H1 (cell line): ENCODE data around the gene TRNP1. TPM values are rescaled to one million over a fixed set of nuclear protein-coding genes. Genes with fewer than 3 reads are reported as not detected.
"Not testable (repeated sequence)": the region's sequence is repeated elsewhere in the genome, so short reads cannot be mapped to it uniquely, and the experiment has no call there.

Experiments used
- CTCF ChIA-PET: fragments of 300-600 bp; sonication (Branson Sonifier 250); formaldehyde crosslinking; loops from one replicate; lab custom pipeline; 2021; ENCODE audit not compliant: partially characterized antibody; lab: Charles Lee
- POLR2A ChIA-PET: fragments of 300-600 bp; sonication (Branson Sonifier 250); formaldehyde crosslinking; loops from one replicate; lab custom pipeline; 2021; ENCODE audit warnings: inconsistent platforms; ENCODE audit not compliant: partially characterized antibody; lab: Charles Lee
- DNase-seq, 2 experiments: peaks; one replicate each; pipeline versions ENCODE4 v3.0.0 to v3.0.0-alpha.2; 2010 to 2022; ENCODE audit warnings: low spot score in 2 of 2, low read depth in 1 of 2, mixed read lengths in 1 of 2
- FAIRE-seq: peaks from 2 replicates; lab custom pipeline; 2011; peaks lifted over from hg19 to GRCh38; lab: Jason Lieb, UNC
- H2AFZ ChIP-seq: 2 replicates; pipeline ENCODE4 v1.8.1; 2012; ENCODE audit warnings: low read length, inconsistent platforms
- H2AK5ac ChIP-seq: 2 replicates; pipeline ENCODE4 v1.6.1; 2013; ENCODE audit warnings: low read depth, low read length
- H2BK120ac ChIP-seq: replicated peaks from 2 replicates; pipeline ENCODE3; 2013; ENCODE audit warnings: low read depth, low read length, inconsistent platforms
- H2BK12ac ChIP-seq: 2 replicates; pipeline ENCODE4 v1.6.1; 2013; ENCODE audit warnings: low read depth, low read length
- H2BK15ac ChIP-seq: 2 replicates; pipeline ENCODE4 v1.6.1; 2013; ENCODE audit warnings: low read length
- H2BK20ac ChIP-seq: 2 replicates; pipeline ENCODE4 v1.6.1; 2013; ENCODE audit warnings: low read length
- H2BK5ac ChIP-seq: 2 replicates; pipeline ENCODE4 v1.6.1; 2013; ENCODE audit warnings: low read depth, low read length
- H3K14ac ChIP-seq: 2 replicates; pipeline ENCODE4 v1.6.1; 2013; ENCODE audit warnings: inconsistent platforms; ENCODE audit not compliant: insufficient read length
- H3K18ac ChIP-seq: 2 replicates; pipeline ENCODE4 v1.6.1; 2013; ENCODE audit warnings: low read length; ENCODE audit errors: extremely low read depth
- H3K23ac ChIP-seq: 2 replicates; pipeline ENCODE4 v1.6.1; 2013; ENCODE audit warnings: inconsistent platforms; ENCODE audit not compliant: insufficient read length
- H3K23me2 ChIP-seq: 2 replicates; pipeline ENCODE4 v1.6.1; 2013; ENCODE audit warnings: low read depth, low read length
- H3K27ac ChIP-seq: 2 replicates; pipeline ENCODE4 v1.6.1; 2011; ENCODE audit warnings: low read depth, low read length, inconsistent platforms
- H3K27me3 ChIP-seq, 4 experiments: replicated peaks in 1 of 4; 1 replicate in 1 of 4; 2 replicates in 3 of 4; pipeline versions ENCODE4 v1.6.1 to v1.8.1; 2011 to 2013; ENCODE audit warnings: low read length in 3 of 4, mild to moderate bottlenecking in 3 of 4, inconsistent platforms in 2 of 4, mixed read lengths in 2 of 4, moderate library complexity in 1 of 4; ENCODE audit not compliant: control insufficient read depth in 3 of 4, insufficient read depth in 3 of 4; ENCODE audit errors: extremely low read depth in 1 of 4
- H3K36me3 ChIP-seq, 4 experiments: 2 replicates each; pipeline versions ENCODE4 v1.6.1 to v1.8.1; 2011 to 2013; ENCODE audit warnings: mild to moderate bottlenecking in 4 of 4, low read length in 3 of 4, moderate library complexity in 2 of 4, control low read depth in 1 of 4, inconsistent platforms in 1 of 4; ENCODE audit not compliant: insufficient read depth in 4 of 4, control insufficient read depth in 2 of 4
- H3K4ac ChIP-seq: replicated peaks from 2 replicates; pipeline ENCODE3; 2013; ENCODE audit warnings: low read length, low read depth, mixed read lengths, inconsistent platforms; ENCODE audit not compliant: insufficient read length
- H3K4me1 ChIP-seq, 4 experiments: replicated peaks in 1 of 4; 1 replicate in 1 of 4; 2 replicates in 3 of 4; pipeline versions ENCODE4 v1.6.1 to v1.8.1; 2011 to 2013; ENCODE audit warnings: low read length in 3 of 4, inconsistent platforms in 2 of 4, mixed read lengths in 1 of 4; ENCODE audit not compliant: insufficient read depth in 4 of 4, control insufficient read depth in 3 of 4
- H3K4me2 ChIP-seq, 2 experiments: 2 replicates each; pipeline versions ENCODE4 v1.6.1 to v1.8.1; 2011 to 2013; ENCODE audit warnings: low read depth in 2 of 2, low read length in 2 of 2, control low read depth in 1 of 2, inconsistent platforms in 1 of 2, mild to moderate bottlenecking in 1 of 2; ENCODE audit not compliant: insufficient read depth in 1 of 2
- H3K4me3 ChIP-seq, 4 experiments: fragments of 200-600, 300-600 bp in 1 of 4; sonication (generic), shearing (Covaris generic), sonication (Bioruptor Twin) in 1 of 4; 2 replicates each; pipeline versions ENCODE4 v1.5.1 to v1.8.1; 2011 to 2016; ENCODE audit warnings: low read length in 4 of 4, low read depth in 3 of 4, control low read depth in 2 of 4, inconsistent platforms in 2 of 4, mild to moderate bottlenecking in 2 of 4, mixed read lengths in 1 of 4, moderate library complexity in 1 of 4; ENCODE audit not compliant: insufficient read depth in 2 of 4; ENCODE audit errors: extremely low read depth in 1 of 4
- H3K56ac ChIP-seq: replicated peaks from 2 replicates; pipeline ENCODE3; 2013; ENCODE audit warnings: low read depth, mild to moderate bottlenecking, mixed read lengths, low read length, inconsistent platforms; ENCODE audit not compliant: insufficient read length
- H3K79me1 ChIP-seq: 2 replicates; pipeline ENCODE4 v1.6.1; 2013; ENCODE audit warnings: low read depth, low read length, control low read depth
- H3K79me2 ChIP-seq, 2 experiments: 2 replicates each; pipeline versions ENCODE4 v1.6.1 to v1.8.1; 2012 to 2013; ENCODE audit warnings: low read length in 2 of 2, mild to moderate bottlenecking in 2 of 2, inconsistent platforms in 1 of 2; ENCODE audit not compliant: insufficient read depth in 2 of 2, control insufficient read depth in 1 of 2
- H3K9ac ChIP-seq, 4 experiments: replicated peaks in 1 of 4; 1 replicate in 1 of 4; 2 replicates in 3 of 4; pipeline versions ENCODE4 v1.6.1 to v1.8.1; 2011 to 2013; ENCODE audit warnings: low read depth in 3 of 4, low read length in 3 of 4, control low read depth in 2 of 4, mild to moderate bottlenecking in 2 of 4, moderate library complexity in 2 of 4, inconsistent platforms in 1 of 4; ENCODE audit errors: extremely low read depth in 1 of 4
- H3K9me3 ChIP-seq, 2 experiments: 2 replicates each; pipeline versions ENCODE4 v1.6.1 to v1.8.1; 2012 to 2013; ENCODE audit warnings: mild to moderate bottlenecking in 2 of 2, moderate library complexity in 2 of 2, control low read depth in 1 of 2, inconsistent platforms in 1 of 2, low read depth in 1 of 2, low read length in 1 of 2, mixed read lengths in 1 of 2; ENCODE audit not compliant: insufficient read depth in 2 of 2
- H4K20me1 ChIP-seq, 2 experiments: replicated peaks in 1 of 2; 2 replicates each; pipeline versions ENCODE3 to v1.8.1; 2011 to 2013; ENCODE audit warnings: inconsistent platforms in 2 of 2, low read length in 2 of 2, mild to moderate bottlenecking in 1 of 2; ENCODE audit not compliant: insufficient read depth in 2 of 2, control insufficient read depth in 1 of 2
- H4K5ac ChIP-seq: 2 replicates; pipeline ENCODE4 v1.6.1; 2013; ENCODE audit warnings: low read length, low read depth, mixed read lengths, inconsistent platforms; ENCODE audit not compliant: insufficient read length
- H4K8ac ChIP-seq: 2 replicates; pipeline ENCODE4 v1.8.0; 2013; ENCODE audit warnings: mild to moderate bottlenecking, moderate library complexity, low read length, inconsistent platforms; ENCODE audit not compliant: insufficient read depth; ENCODE audit errors: extremely low read depth
- H4K91ac ChIP-seq: replicated peaks from 2 replicates; pipeline ENCODE3; 2013; ENCODE audit warnings: low read length, mixed read lengths, inconsistent platforms; ENCODE audit not compliant: insufficient read length
- WGBS, 2 experiments: shearing (Covaris generic) in 1 of 2; methylation state at CpG; one replicate each; pipeline versions ENCODE4 v1.1.6 to v1.1.7; 2013 to 2015; ENCODE audit warnings: low lambda C conversion rate in 2 of 2, mixed read lengths in 2 of 2, inconsistent platforms in 1 of 2, low coverage in 1 of 2, missing lambda C conversion rate in 1 of 2; ENCODE audit not compliant: insufficient replicate concordance in 2 of 2, insufficient coverage in 1 of 2, insufficient read length in 1 of 2; ENCODE audit errors: extremely low coverage in 1 of 2, missing lambda C conversion rate in 1 of 2; 5-methylcytosine and 5-hydroxymethylcytosine counted together
- polyA plus RNA-seq, 7 experiments: library from polyadenylated mRNA; depleted of rRNA in 3 of 7; stranded (reverse) in 5 of 7; unstranded in 2 of 7; fragments of >200 nt in 5 of 7; fragments of 200-250 nt in 2 of 7; gene quantifications; 1 replicate in 5 of 7; 2 replicates in 1 of 7; 4 replicates in 1 of 7; pipeline versions ENCODE4 v1.2.1 to v1.2.3, GENCODE V29; 2011 to 2013; ENCODE audit warnings: missing spikeins in 2 of 7, mixed read lengths in 2 of 7
- total RNA-seq: library from RNA; stranded (reverse); fragmentation: NEBNext Ultra II Directional; extraction: Animal tissue kit (Norgen Biotek cat#: 25700); gene quantifications from 2 replicates; pipeline ENCODE4 v1.2.1, GENCODE V29; 2021

The TRNP1 gene
- total and polyA plus RNA-seq, 2 of the 8 experiments (the other 6 are each of a cell fraction or from before 2014, with no cell fraction given) = 51.7 to 102 TPM

DNA sequence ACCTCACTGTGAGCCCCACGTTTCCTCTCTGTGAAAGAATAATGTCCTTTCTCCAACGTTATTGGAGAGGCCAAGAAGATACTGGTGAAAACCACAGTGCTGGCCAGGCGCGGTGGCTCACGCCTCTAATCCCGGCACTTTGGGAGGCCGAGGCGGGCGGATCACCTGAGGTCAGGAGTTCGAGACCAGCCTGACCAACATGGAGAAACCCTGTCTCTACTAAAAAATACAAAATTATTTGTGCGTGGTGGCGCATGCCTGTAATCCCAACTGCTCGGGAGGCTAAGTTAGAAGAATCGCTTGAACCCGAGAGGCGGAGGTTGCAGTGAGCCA lies 44.8 kb upstream of the TRNP1 start:
- H3K14ac ChIP-seq, H2BK5ac ChIP-seq, H3K9ac ChIP-seq, H4K91ac ChIP-seq, H3K27ac ChIP-seq, CTCF ChIA-PET, H2BK20ac ChIP-seq, H3K79me1 ChIP-seq, H3K27me3 ChIP-seq, H3K23ac ChIP-seq, H2BK15ac ChIP-seq, H2AFZ ChIP-seq, H4K20me1 ChIP-seq, DNase-seq, FAIRE-seq, H3K4ac ChIP-seq, H3K79me2 ChIP-seq, H3K4me1 ChIP-seq, H3K4me2 ChIP-seq, H3K23me2 ChIP-seq, H3K9me3 ChIP-seq, H3K4me3 ChIP-seq, H4K8ac ChIP-seq, H2BK120ac ChIP-seq, H3K56ac ChIP-seq, H3K18ac ChIP-seq, H2AK5ac ChIP-seq, H2BK12ac ChIP-seq, H4K5ac ChIP-seq: not testable (repeated sequence)
- POLR2A ChIA-PET = interaction anchor here (0.6 to 5.3 kb wide), 6 partner anchors 9 to 89 kb away, joined by 3 to 26 read pairs (median 4); partner anchors contain the start of genes GPATCH3, KDF1 and NUDC
- WGBS, 2 experiments = 87% methylated on average over 16 of the region's 16 CpGs; no CpG with 5 or more reads in 1 of the 2 experiments
- H3K36me3 ChIP-seq = peaks cover 2 to 40% (median 18%) of the 10 kb centered on the region in 4 experiments; a peak in 7 of 8 replicates
